Pulmonary artery endothelial cell (primary cell): ENCODE measurements around the gene EIF4A3. TPM values are rescaled to one million over a fixed set of nuclear protein-coding genes. Genes with fewer than 3 reads are reported as not detected.
A peak's percentile ranks its signal among the peaks of the same experiment; 100 is the strongest.
"Not testable (repeated sequence)": the region's sequence is repeated elsewhere in the genome, so short reads cannot be mapped to it uniquely, and the experiment has no call there.

Source experiments
- DNase-seq: peaks from one replicate; pipeline ENCODE4 v3.0.0-alpha.2; 2011; ENCODE audit warnings: low read depth, low spot score
- total RNA-seq: library from RNA; depleted of rRNA; stranded (reverse); fragments of >200 nt; gene quantifications from 2 replicates; pipeline ENCODE4 v1.2.3, GENCODE V29; 2014

Gene EIF4A3
- total RNA-seq, 1 donor from 2014 or later = 119 TPM

DNA sequence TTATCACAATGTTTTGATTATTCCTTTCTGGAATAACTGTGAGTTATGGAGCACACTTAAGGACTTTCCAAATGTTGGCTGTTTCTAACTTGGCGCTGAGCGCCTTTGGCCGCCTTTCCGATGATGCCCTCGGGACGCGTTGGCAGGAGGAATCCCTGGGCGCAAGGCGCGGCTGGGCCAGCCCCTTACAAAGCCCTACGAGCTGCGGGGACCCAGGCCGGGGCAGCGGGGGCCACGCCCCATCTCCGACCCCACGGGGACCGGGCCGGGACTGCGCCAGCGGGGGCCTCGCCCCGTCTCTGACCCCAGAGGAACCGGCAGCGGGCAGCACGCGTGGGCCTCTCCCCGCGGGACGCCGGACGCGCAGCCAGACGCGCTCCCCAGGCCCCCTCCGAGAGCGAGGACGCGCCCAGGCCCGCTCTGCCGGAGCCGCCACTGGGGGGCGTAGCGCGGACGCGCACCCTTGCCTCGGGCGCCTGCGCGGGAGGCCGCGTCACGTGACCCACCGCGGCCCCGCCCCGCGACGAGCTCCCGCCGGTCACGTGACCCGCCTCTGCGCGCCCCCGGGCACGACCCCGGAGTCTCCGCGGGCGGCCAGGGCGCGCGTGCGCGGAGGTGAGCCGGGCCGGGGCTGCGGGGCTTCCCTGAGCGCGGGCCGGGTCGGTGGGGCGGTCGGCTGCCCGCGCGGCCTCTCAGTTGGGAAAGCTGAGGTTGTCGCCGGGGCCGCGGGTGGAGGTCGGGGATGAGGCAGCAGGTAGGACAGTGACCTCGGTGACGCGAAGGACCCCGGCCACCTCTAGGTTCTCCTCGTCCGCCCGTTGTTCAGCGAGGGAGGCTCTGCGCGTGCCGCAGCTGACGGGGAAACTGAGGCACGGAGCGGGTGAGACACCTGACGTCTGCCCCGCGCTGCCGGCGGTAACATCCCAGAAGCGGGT lies 45.6 kb downstream of the EIF4A3 start, which contains the start of gene GAA:
TSS of gene GAA (plus strand) at position 571 of the 935 bp plus-strand sequence. CDS start 3,006 bp downstream, outside the sequence.
- peak; percentile 30 for DNase-seq

DNA sequence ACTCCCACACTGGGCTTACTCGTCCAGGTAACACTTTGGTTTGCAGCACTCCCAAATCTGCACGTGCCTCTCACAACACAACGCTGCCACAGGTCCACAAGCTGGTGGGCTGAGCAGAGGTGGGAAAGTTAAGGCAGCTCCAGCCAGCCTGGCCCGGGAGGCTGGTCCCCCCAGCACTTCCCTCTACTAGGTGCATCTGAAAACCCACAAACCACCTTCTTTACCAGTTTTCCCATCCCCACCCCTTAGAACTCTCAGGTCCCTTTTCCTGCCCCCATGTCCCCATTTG lies 46.9 kb downstream of the EIF4A3 start:
- no peak for DNase-seq

DNA sequence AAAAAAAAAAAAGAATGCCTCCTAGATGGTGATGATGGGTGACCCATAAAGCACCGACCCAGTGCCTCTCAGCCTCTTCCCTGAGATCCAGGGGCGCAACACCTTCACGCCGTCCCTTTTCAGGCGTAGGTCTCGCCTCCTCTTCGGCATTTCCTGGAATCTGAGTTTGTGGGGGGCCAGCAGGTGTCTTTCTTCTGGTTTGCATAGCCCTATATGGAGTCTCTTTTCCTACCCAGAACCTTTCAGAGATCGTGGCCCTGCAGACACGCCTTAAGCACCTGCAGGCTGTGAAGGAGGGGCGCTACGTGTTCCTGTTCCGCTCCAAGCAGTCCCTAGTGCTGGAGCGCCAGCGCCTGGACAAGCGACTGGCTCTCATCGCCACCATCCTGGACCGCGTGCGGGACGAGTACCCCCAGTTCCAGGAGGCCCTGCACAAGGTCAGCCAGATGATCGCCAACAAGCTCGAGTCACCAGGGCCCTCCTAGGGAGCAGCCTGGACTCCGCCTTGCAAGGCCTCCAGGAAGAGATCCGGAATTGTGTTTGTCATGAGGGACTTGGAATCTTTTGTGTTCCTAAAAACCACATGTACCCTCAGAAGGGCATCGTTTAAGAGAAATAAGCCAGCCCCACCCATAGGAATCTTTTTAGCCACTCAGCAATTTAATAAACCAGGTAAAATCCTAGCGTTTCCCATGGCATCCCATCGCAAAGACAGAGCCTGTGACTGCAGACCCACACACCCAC lies 47.5 kb downstream of the EIF4A3 start:
- no peak for DNase-seq

DNA sequence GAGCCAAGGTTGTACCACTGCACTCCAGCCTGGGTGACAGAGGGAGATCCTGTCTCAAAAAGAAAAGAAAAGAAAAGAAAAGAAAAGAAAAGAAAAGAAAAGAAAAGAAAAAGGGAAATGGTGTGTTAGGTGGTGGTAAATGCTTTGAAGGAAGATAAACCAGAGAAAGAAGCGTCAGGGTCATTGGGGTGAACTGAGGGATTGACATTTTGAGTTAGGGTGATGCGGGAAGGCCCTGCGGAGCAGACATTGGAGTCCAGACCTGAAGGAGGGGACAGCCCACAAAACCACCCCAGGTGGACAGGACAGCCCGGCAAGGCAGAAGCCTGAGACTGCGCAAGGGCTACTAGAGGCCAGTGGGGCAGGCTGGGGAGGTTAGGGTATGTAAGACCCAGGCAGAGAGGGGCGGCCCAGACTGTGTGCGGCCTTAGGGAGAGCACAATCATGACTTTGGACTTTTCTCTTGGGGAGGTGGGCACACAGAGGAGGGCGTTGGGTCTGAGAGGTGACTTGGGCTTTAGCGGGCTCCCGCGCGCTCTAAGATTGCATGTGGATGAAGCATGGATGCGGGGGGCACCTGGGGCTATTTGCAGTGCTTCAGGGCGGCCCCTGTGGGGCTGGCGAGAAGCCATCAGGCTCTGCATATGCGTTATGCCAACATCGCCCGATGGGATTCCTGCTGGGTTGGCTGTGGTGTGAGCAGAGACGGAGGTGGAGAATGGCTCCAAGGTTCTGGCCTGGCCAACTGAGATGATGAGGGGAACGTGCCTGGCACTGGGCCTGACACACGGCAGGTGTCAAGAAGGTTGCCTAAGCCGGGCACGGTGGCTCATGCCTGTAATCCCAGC lies 48.9 kb downstream of the EIF4A3 start:
- no peak for DNase-seq

DNA sequence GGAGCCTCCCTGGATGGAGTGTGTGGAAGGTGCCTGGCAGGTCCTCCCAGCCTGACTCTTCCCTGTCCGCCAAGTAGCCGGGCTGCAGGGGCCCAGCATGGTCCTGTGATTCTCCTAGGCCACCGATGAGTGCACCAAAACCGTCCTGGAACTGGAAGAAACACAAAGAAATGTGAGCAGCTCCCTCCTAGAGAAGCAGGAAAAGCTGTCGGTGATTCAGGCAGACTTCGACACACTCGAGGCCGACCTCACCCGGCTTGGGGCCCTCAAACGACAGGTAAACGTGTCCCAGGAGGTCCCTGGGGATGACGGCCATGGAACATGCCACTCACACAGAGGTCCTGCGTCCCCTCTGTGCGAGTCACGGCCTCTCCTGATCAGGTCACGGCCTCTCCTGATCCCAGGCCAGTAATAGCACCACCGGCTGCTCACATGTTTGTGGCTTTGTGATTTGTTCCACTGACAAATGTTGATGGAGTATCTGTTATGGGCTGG lies 49.8 kb downstream of the EIF4A3 start:
- DNase-seq = no peak

DNA sequence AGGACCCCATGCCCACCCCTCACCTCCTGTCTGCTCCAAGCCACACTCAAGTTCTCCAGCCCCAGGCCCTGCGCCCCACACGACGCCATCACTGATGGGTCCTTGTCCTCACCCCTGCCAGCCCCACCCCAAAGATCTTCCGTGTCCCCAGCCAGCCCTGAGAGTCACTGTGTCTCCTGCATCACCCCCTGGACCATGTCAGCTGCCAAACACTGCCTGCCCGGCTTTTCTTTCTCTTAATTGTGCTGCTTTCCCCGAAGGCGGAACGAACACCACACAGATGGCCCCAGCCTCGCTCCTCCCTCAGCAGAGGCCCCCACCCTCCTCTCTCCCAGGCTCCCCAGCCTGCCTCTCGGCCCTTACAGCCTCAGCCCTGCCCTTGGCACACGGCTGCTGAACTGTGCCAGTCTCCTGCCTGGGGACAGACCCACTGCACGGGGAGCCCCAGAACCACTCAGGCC lies 50.3 kb downstream of the EIF4A3 start:
- DNase-seq = no peak

DNA sequence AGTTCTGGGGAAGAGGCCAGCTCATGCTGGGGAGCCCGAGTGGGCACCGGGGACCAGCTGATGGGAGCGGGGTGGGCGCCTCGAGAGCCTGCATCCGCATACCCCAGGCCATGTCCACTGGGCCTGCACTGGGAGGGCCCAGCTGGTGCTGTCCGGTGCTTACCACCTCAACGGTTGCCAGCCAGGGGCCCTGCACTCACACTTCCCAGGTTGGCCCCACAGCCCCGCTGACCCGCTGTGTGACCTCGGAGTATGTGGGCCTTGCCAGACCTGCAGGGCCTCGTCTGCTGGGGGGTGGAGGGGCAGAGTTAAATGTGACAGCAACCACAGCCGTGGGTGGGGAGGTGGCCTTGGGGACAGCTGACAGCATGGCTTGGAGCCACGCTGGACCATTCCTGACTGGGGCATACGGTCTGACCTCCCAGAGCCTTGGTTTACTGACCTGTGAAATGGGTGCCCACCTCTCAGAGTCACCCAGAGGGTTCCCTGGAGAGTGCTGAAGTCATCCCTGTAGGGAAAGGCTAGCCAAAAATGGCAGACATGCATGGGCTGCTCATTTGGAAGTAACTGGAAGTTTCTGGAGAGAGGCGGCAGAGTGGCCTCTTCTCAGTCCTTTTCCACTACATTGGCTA lies 51.0 kb downstream of the EIF4A3 start:
- no peak for DNase-seq

DNA sequence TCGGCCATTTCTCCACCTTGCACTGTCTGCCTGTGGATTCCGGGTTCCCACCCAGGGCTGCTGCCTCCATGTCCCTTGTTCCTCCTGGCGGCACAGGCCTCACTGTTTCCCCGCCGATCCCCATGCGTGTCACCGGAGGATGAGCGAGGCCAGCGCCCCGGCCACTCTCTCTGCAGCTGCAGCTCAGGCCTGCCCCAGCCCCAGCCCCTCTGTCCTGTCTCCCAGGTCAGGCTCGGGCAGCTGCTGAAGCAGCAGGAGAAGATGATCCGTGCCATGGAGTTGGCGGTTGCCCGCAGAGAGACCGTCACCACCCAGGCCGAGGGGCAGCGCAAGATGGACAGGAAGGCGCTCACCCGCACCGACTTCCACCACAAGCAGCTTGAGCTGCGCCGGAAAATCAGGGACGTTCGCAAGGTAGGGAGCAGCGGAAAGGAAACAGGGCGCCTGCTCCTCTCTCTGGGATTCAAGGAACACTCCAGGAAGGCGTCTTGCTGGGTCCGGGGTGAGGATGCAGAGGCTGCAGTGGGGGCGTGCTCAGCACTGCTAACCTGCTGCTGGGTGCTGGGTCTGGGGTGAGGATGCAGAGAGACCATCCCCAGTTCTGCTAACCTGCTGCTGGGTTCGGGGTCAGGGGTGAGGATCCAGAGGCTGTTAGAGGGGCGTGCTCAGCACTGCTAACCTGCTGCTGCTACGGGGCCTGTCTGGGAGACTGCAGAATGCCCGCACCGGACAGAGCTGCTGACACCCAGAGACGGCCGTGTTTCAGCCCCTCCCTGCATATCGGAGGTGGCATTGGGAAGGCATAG lies 51.7 kb downstream of the EIF4A3 start:
- no peak for DNase-seq

DNA sequence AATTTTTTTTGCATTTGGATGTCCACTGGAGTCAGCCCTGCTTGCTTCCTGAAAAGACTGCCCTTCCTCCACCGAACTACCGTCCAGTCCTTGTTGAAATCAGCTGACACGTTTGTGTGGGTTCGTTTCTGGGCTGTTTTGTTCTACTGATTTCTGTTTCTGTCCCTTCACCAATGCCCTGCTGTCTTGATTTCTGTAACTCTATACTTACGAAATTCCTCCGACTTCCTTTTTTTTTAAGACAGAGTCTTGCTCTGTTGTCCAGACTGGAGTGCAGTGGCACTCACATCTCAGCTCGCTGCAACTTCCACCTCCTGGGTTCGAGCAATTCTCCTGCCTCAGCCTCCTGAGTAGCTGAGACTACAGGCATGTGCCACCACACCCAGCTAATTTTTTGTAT lies 54.0 kb downstream of the EIF4A3 start:
- DNase-seq = no peak

DNA sequence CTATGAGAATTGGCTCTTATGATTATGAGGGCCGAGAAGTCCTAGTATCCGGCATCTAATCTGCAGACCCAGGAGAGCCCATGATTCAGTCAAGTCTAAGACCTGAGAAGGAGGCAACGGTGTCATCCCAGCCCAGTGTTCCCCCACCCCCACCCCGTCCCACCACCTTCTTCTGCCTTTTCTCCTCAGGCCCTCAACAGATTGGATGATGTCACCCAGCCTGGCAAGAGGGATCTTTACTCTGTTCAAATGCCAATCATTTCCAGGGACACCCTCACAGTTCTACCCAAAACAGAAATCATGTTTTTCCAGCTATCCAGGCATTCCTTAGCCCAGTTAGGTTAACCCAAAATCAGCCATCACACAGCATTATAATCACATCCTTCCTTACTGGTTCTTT lies 55.6 kb downstream of the EIF4A3 start:
- no peak for DNase-seq

DNA sequence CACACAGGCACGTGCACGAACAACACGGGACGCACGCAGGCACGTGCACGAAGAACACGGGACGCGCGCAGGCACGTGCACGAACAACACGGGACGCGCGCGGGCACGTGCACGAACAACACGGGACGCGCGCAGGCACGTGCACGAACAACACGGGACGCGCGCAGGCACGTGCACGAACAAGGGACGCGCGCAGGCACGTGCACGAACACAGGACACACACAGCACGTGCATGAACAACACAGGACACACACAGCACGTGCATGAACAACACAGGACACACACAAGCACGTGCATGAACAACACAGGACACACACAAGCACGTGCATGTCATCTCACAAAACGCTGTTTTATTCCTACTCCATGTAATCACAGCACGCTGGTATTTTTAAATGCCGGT lies 56.8 kb downstream of the EIF4A3 start:
- DNase-seq = not testable (repeated sequence)

DNA sequence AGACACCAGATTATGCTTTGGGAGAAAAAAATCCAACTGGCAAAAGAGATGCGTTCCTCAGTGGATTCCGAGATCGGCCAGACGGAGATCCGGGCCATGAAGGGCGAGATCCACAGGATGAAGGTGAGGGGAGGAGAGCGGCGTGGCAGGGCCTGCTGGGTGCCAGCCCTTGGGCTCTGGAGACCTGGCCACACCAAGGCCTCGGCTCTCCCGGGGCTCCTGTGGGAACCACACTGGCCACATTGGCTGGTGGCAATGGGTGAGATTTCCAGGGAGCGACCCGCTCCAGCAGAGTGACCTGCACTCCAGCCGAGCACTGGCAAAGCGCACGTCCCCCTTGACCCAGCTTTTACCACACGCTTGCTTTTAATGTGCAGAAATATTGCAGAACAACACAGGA lies 57.2 kb downstream of the EIF4A3 start:
- no peak for DNase-seq

DNA sequence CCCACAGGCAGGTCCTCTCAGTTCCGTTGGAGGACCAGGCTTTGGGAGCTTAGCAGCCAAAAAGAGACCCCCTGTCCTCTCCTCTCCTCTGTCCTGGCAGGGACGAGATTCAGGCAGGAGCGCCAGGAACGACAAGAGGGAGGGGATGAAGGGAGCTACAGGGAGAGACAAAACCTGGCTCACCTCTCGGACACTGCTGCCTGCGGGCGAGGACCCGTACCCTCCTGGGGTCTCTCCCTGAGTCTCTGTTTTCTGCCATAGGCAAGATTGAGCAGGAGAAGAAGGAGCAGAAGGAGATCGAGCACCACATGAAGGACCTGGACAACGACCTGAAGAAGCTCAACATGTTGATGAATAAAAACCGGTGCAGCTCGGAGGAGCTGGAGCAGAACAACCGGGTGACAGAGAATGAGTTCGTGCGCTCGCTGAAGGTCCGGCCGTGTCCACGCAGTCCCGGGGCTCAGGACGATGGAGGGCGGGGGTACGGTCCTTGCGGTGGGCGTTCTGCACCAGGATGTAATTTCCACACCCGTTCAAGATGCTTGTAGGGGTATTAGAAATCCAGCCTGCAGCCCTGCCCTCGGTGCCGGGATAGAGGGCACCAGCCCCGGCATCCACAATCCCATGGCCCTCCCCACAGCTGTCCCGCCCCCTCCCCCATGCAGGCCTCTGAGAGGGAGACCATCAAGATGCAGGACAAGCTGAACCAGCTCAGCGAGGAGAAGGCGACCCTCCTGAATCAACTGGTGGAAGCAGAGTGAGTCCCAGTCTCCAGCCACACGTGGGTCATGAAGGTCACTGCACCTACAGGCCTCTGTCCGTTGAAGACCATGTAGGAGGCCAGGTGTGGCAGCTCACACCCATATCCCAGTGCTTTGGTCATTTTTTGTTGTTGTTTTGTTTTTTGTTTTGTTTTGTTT lies 59.3 kb downstream of the EIF4A3 start:
- DNase-seq = no peak

DNA sequence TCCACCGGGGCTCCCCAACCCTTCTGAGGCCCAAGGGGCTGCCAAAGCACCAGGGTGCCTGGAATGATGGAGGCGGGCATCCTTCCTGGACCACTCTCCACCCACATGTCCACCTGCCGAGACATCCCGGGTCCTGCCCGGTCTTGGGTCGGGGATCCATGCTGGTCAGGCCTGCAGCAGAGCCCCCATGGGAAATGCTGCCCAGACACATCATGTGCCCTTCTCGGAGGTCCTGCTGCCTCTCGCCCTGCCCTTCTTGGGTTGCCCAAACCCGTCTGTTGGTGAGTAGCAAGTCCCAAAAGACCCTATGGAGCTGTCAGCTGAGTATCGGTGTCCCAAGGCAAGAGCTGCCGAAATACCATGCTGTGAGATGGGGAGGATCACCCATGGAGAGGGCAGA lies 60.3 kb downstream of the EIF4A3 start:
- no peak for DNase-seq

DNA sequence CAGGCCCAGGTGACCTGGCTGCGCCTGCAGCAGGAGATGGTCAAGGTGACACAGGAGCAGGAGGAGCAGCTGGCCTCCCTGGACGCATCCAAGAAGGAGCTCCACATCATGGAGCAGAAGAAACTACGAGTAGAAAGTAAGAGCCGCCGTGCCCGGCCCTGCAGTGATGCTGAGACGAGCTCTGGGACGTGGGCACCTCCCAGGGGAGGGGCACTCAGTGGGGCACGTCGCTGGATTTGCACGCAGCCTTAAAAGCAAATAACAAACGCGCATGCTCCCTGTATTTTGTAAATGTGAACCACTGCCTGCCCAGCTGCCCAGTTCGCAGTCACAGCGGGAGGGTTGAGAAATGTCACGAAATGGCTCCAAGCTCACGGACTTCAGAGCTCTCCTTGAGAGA lies 60.8 kb downstream of the EIF4A3 start:
- DNase-seq = no peak

DNA sequence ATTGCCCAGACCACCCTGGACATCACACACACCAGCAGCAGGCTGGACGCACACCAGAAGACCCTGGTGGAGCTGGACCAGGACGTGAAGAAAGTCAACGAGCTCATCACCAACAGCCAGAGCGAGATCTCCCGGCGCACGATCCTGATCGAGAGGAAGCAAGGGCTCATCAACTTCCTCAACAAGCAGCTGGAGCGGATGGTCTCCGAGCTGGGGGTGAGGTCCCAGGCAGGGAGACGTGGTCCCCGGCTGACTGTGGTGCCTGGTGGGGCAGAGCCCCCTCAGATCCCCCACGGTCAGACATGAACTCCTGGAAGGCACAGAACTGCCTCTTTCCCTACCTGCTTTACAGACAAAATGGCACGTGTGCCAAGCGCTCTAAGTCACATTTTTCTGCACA lies 62.2 kb downstream of the EIF4A3 start:
- DNase-seq = no peak
